GM23248 (cell line): ENCODE results near the gene MAGI1. TPM values are rescaled to one million over a fixed set of nuclear protein-coding genes. Genes with fewer than 3 reads are reported as not detected.

ENCODE experiments used
- DNase-seq: peaks from one replicate; pipeline ENCODE4 v3.0.0-alpha.2; 2015
- H2AFZ ChIP-seq: fragments of 200-600 bp; sonication (generic); 2 replicates; pipeline ENCODE4 v1.6.1; 2016; ENCODE audit warnings: antibody characterized with exemption
- H3F3A ChIP-seq: fragments of 200-600 bp; sonication (generic); 2 replicates; pipeline ENCODE4 v1.6.1; 2016; ENCODE audit warnings: mild to moderate bottlenecking, antibody characterized with exemption, mixed run types; ENCODE audit not compliant: insufficient read depth
- H3K27ac ChIP-seq: fragments of 200-600 bp; sonication (generic); 2 replicates; pipeline ENCODE4 v1.5.1; 2016; ENCODE audit warnings: mild to moderate bottlenecking
- H3K27me3 ChIP-seq: fragments of 200-600 bp; sonication (generic); replicated peaks from 2 replicates; pipeline ENCODE4 v1.6.1; 2016; ENCODE audit warnings: mild to moderate bottlenecking; ENCODE audit not compliant: insufficient read depth
- H3K36me3 ChIP-seq: fragments of 200-600 bp; sonication (generic); 2 replicates; pipeline ENCODE4 v1.6.1; 2016; ENCODE audit warnings: low read depth, mild to moderate bottlenecking
- H3K4me1 ChIP-seq: fragments of 200-600 bp; sonication (generic); 2 replicates; pipeline ENCODE4 v1.6.1; 2016; ENCODE audit warnings: mild to moderate bottlenecking; ENCODE audit not compliant: insufficient read depth
- H3K4me2 ChIP-seq: fragments of 200-600 bp; sonication (generic); one replicate; pipeline ENCODE4 v1.6.1; 2016; ENCODE audit warnings: mild to moderate bottlenecking; ENCODE audit not compliant: unreplicated experiment
- H3K4me3 ChIP-seq: fragments of 200-600 bp; sonication (generic); 2 replicates; pipeline ENCODE4 v1.5.1; 2016; ENCODE audit warnings: mild to moderate bottlenecking
- H3K79me2 ChIP-seq: fragments of 200-600 bp; sonication (generic); 2 replicates; pipeline ENCODE4 v1.6.1; 2016; ENCODE audit warnings: mild to moderate bottlenecking; ENCODE audit not compliant: insufficient read depth
- H3K9ac ChIP-seq: fragments of 200-600 bp; sonication (generic); 2 replicates; pipeline ENCODE4 v1.6.1; 2016; ENCODE audit warnings: mild to moderate bottlenecking
- H3K9me2 ChIP-seq: fragments of 200-600 bp; sonication (generic); 2 replicates; pipeline ENCODE4 v1.6.1; 2016; ENCODE audit warnings: mixed run types, mild to moderate bottlenecking, moderate library complexity; ENCODE audit not compliant: insufficient read depth
- H3K9me3 ChIP-seq: fragments of 200-600 bp; sonication (generic); one replicate; pipeline ENCODE4 v1.6.1; 2017; ENCODE audit warnings: low read depth
- H4K20me1 ChIP-seq: fragments of 200-600 bp; sonication (generic); 2 replicates; pipeline ENCODE4 v1.6.0; 2016; ENCODE audit not compliant: insufficient read depth
- EZH2 ChIP-seq: fragments of 200-600 bp; sonication (generic); IDR thresholded peaks from 2 replicates; pipeline ENCODE4 v1.6.1; 2018; ENCODE audit warnings: antibody characterized with exemption, mild to moderate bottlenecking; ENCODE audit not compliant: insufficient read depth, poor library complexity, severe bottlenecking
- EZH2phosphoT487 ChIP-seq: fragments of 200-600 bp; sonication (generic); IDR thresholded peaks from 2 replicates; pipeline ENCODE4 v1.6.1; 2018; ENCODE audit warnings: antibody characterized with exemption, moderate library complexity, mild to moderate bottlenecking, low read depth; ENCODE audit not compliant: insufficient read depth
- WGBS, 2 experiments: methylation state at CpG; one replicate each; pipeline ENCODE4 v1.1.6; 2015 to 2017; ENCODE audit warnings: low lambda C conversion rate in 2 of 2, low coverage in 1 of 2; ENCODE audit errors: missing lambda C conversion rate in 2 of 2; 5-methylcytosine and 5-hydroxymethylcytosine counted together
- in situ Hi-C: fragments of 300-500 bp; cut with MboI; formaldehyde crosslinking; loops from 2 replicates; pipeline ENCODE4 v1.15.0; 2020
- polyA plus RNA-seq: library from polyadenylated mRNA; unstranded; fragments of >200 nt; fragmentation: Nextera tagmentation; extraction: Ambion mirVana; gene quantifications from 2 replicates; pipeline ENCODE4 v1.2.1, GENCODE V29; 2016
- total RNA-seq: library from RNA; depleted of rRNA; stranded (reverse); fragments of >200 nt; shearing (Covaris generic); gene quantifications from 2 replicates; pipeline ENCODE4 v1.2.3, GENCODE V29; 2014

MAGI1 gene
- total and polyA plus RNA-seq, 2 experiments from 2014 or later: 7.3 to 13.8 TPM

DNA sequence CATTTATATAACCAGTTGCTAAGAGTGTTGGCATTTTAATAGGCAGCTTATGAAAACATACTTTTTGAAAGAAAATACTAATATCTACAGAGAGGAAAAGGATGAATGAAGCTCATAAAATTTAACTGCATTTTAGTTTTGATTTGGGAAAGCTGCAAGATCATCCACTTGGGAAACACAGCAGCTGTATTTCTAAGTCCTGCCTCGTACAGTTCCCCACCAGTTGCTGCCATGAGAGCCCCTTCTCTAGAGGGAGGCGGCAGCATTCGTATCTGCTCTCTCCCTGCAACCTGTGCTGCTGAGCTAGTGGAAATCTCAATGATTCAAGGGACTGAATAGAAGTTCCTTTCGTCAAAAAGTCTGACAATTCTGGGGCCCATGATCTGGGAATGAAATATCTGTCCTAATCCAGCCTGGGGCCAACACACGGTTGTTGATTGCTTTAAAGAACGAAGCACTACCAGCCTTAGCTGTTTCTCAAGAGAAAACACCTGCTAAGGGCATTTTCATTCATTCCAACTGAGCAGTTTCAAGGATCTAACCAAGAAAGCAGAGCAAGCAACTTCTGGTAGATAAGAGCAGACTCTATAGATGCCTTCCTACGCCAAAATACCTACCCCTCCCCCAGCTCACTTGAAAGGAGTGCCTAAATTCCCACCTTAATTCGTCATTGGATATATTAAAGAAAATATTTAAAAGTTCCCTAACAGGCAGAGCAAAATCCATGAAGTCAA is 223.7 kb downstream of the MAGI1 start:
- Histone ChIP-seq H3F3A (no peaks in the 10 kb centered on the region), H4K20me1 (no peaks in the 10 kb centered on the region), H2AFZ (no peak overlapping the region), H3K4me3 (no peak overlapping the region), H3K4me1 (peaks cover 17% of the 10 kb centered on the region; the same call in 1 of the 2 replicates), H3K27me3 (no peaks in the 10 kb centered on the region), H3K4me2 (no peak overlapping the region), H3K9me2 (no peaks in the 10 kb centered on the region), H3K27ac (no peak overlapping the region), H3K36me3 (no peaks in the 10 kb centered on the region), H3K9ac (no peak overlapping the region), H3K79me2 (peaks cover 82% of the 10 kb centered on the region), H3K9me3 (no peaks in the 10 kb centered on the region)
- in situ Hi-C loops: no loop called here
- DNase-seq: no peak
- WGBS, 2 experiments: 80 to 89% methylated on average over 8 of the region's 8 CpGs
- TF ChIP-seq EZH2 (no peak), EZH2phosphoT487 (no peak)

- TF ChIP-seq EZH2phosphoT487 (no peak), EZH2 (no peak)
- Histone ChIP-seq H3K27me3 (no peaks in the 10 kb centered on the region), H3K4me3 (no peak overlapping the region), H3K9me2 (no peaks in the 10 kb centered on the region), H3K27ac (no peak overlapping the region), H3K9me3 (no peaks in the 10 kb centered on the region), H3K9ac (no peak overlapping the region), H3K4me2 (no peak overlapping the region), H3F3A (no peaks in the 10 kb centered on the region), H2AFZ (no peak overlapping the region), H3K36me3 (no peaks in the 10 kb centered on the region), H3K79me2 (peaks cover 67% of the 10 kb centered on the region), H4K20me1 (no peaks in the 10 kb centered on the region), H3K4me1 (peaks cover 17% of the 10 kb centered on the region; the same call in 1 of the 2 replicates)
- no peak for DNase-seq
- WGBS, 2 experiments: 95 to 96% methylated on average over 8 of the region's 8 CpGs
- in situ Hi-C loops: no loop called here
Measured at GRCh38 chr3:65811892-65812291, 226.8 kb downstream of the MAGI1 start.

DNA sequence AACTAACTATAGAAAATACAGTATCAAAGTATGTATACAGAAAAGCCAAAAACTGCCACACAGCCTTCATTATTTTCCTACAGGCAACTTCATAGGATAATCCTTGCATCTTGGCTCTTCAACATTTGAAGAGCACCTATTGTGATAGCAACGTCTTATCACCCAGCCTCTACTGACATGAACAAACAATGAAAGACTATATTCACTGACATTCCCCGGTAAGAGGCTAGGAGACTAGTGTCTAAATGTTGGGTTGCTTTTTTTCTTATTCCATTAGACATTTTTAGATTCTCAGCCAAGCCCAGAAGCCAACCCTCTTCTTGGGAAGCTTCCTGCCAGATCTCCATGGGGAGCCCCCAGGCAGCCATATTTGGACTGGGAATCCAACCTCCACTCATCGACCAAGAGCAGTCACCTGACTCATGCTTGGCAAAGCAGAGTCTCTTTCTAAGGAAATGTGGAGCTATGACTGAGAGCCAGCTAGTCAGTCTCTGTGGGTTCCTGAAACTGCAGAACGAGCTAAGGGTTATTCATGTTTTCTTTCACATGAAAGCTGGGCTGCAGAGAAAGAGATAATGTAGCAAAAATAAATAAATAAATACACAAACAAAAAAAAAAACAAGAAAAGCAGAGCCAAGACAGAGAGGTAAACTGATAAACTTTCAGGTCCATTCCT is 227.5 kb downstream of the MAGI1 start:
- in situ Hi-C loops: no loop called here
- Histone ChIP-seq H3K4me2 (no peak overlapping the region), H3K36me3 (no peaks in the 10 kb centered on the region), H3K9me2 (no peaks in the 10 kb centered on the region), H3K27me3 (no peaks in the 10 kb centered on the region), H3K9ac (no peak overlapping the region), H2AFZ (no peak overlapping the region), H3K79me2 (peaks cover 67% of the 10 kb centered on the region), H3K27ac (no peak overlapping the region), H4K20me1 (no peaks in the 10 kb centered on the region; the same call in 1 of the 2 replicates), H3K9me3 (no peaks in the 10 kb centered on the region), H3K4me3 (no peak overlapping the region), H3K4me1 (peaks cover 17% of the 10 kb centered on the region; the same call in 1 of the 2 replicates), H3F3A (no peaks in the 10 kb centered on the region)
- TF ChIP-seq EZH2: no peak
- no peak for TF ChIP-seq EZH2phosphoT487
- WGBS, 2 experiments: 34 to 42% methylated on average over 4 of the region's 4 CpGs
- DNase-seq: peak; percentile 75

GRCh38 chr3:65810302-65810701 is 228.4 kb downstream of the MAGI1 start:
- no peak for TF ChIP-seq EZH2
- TF ChIP-seq EZH2phosphoT487: no peak
- Histone ChIP-seq H3K9me2 (no peaks in the 10 kb centered on the region), H3K9ac (no peak overlapping the region), H4K20me1 (no peaks in the 10 kb centered on the region; the same call in 1 of the 2 replicates), H3F3A (no peaks in the 10 kb centered on the region), H3K4me3 (no peak overlapping the region), H3K4me1 (peaks cover 17% of the 10 kb centered on the region; the same call in 1 of the 2 replicates), H3K79me2 (peaks cover 66% of the 10 kb centered on the region), H3K9me3 (no peaks in the 10 kb centered on the region), H2AFZ (no peak overlapping the region), H3K36me3 (no peaks in the 10 kb centered on the region), H3K4me2 (no peak overlapping the region), H3K27me3 (no peaks in the 10 kb centered on the region), H3K27ac (no peak overlapping the region)
- 12 to 16% methylated on average over 7 of the region's 7 CpGs for WGBS, 2 experiments
- in situ Hi-C loops: no loop called here
- DNase-seq: peak; percentile 24
